H9 (cell line): ENCODE data around the gene KRT78. TPM values are rescaled to one million over a fixed set of nuclear protein-coding genes. Genes with fewer than 3 reads are reported as not detected.

ENCODE experiments used
- DNase-seq: peaks from one replicate; pipeline ENCODE4 v3.0.0-alpha.2; 2017
- H2AFZ ChIP-seq: one replicate; pipeline ENCODE4 v1.6.1; 2013; ENCODE audit warnings: mild to moderate bottlenecking, low read length, control low read depth, moderate library complexity
- H2AK5ac ChIP-seq: 2 replicates; pipeline ENCODE4 v1.6.1; 2013; ENCODE audit warnings: low read length, control low read depth, mixed read lengths; ENCODE audit not compliant: insufficient read length
- H2BK120ac ChIP-seq: one replicate; pipeline ENCODE4 v1.6.1; 2013; ENCODE audit warnings: low read depth, mild to moderate bottlenecking, low read length, control low read depth, inconsistent platforms; ENCODE audit not compliant: poor library complexity, severe bottlenecking
- H2BK12ac ChIP-seq: 2 replicates; pipeline ENCODE4 v1.6.1; 2013; ENCODE audit warnings: low read length, control low read depth, mixed read lengths, low read depth; ENCODE audit not compliant: insufficient read length
- H2BK15ac ChIP-seq: 2 replicates; pipeline ENCODE4 v1.6.1; 2013; ENCODE audit warnings: low read depth, low read length, control low read depth
- H2BK20ac ChIP-seq: one replicate; pipeline ENCODE4 v1.6.1; 2013; ENCODE audit warnings: low read depth, mild to moderate bottlenecking, low read length, control low read depth, inconsistent platforms; ENCODE audit not compliant: poor library complexity, severe bottlenecking
- H2BK5ac ChIP-seq: 2 replicates; pipeline ENCODE4 v1.6.1; 2013; ENCODE audit warnings: low read length, control low read depth, mixed read lengths; ENCODE audit not compliant: insufficient read length
- H3K14ac ChIP-seq: 2 replicates; pipeline ENCODE4 v1.6.1; 2013; ENCODE audit warnings: low read length, control low read depth; ENCODE audit not compliant: insufficient read depth
- H3K18ac ChIP-seq: 2 replicates; pipeline ENCODE4 v1.6.1; 2013; ENCODE audit warnings: low read depth, mild to moderate bottlenecking, mixed read lengths, low read length, control low read depth; ENCODE audit not compliant: insufficient read length
- H3K23ac ChIP-seq: 2 replicates; pipeline ENCODE4 v1.6.1; 2013; ENCODE audit warnings: low read length, control low read depth, mixed read lengths, low read depth; ENCODE audit not compliant: insufficient read length
- H3K23me2 ChIP-seq: 2 replicates; pipeline ENCODE4 v1.6.1; 2013; ENCODE audit warnings: low read depth, mild to moderate bottlenecking, mixed read lengths, low read length, control low read depth; ENCODE audit not compliant: insufficient read length, poor library complexity, severe bottlenecking
- H3K27ac ChIP-seq: 2 replicates; pipeline ENCODE4 v1.5.1; 2013; ENCODE audit warnings: low read length, control low read depth, mixed read lengths, low read depth; ENCODE audit not compliant: insufficient read length
- H3K27me3 ChIP-seq: 2 replicates; pipeline ENCODE4 v1.6.1; 2013; ENCODE audit warnings: low read length, control low read depth, inconsistent platforms; ENCODE audit not compliant: insufficient read depth
- H3K4ac ChIP-seq: 2 replicates; pipeline ENCODE4 v1.6.1; 2013; ENCODE audit warnings: low read depth, mild to moderate bottlenecking, control low read depth, inconsistent platforms, low read length, moderate library complexity
- H3K4me1 ChIP-seq: 2 replicates; pipeline ENCODE4 v1.6.1; 2013; ENCODE audit warnings: low read length, control low read depth, inconsistent platforms; ENCODE audit not compliant: insufficient read depth
- H3K4me2 ChIP-seq: 2 replicates; pipeline ENCODE4 v1.6.1; 2013; ENCODE audit warnings: low read length, control low read depth, mixed read lengths; ENCODE audit not compliant: insufficient read length, insufficient read depth
- H3K56ac ChIP-seq: 2 replicates; pipeline ENCODE4 v1.6.1; 2013; ENCODE audit warnings: low read depth, mild to moderate bottlenecking, mixed read lengths, low read length, control low read depth; ENCODE audit not compliant: insufficient read length
- H3K79me1 ChIP-seq: 2 replicates; pipeline ENCODE4 v1.6.1; 2013; ENCODE audit warnings: low read depth, mild to moderate bottlenecking, moderate library complexity, low read length, control low read depth, inconsistent platforms; ENCODE audit not compliant: insufficient read depth, poor library complexity, severe bottlenecking
- H3K79me2 ChIP-seq: 2 replicates; pipeline ENCODE4 v1.6.1; 2013; ENCODE audit warnings: low read length, control low read depth, inconsistent platforms; ENCODE audit not compliant: insufficient read depth
- H3K9ac ChIP-seq: 2 replicates; pipeline ENCODE4 v1.6.1; 2013; ENCODE audit warnings: low read length, control low read depth, mixed read lengths; ENCODE audit not compliant: insufficient read length; ENCODE audit errors: extremely low read depth
- H3K9me3 ChIP-seq: one replicate; pipeline ENCODE4 v1.6.1; 2013; ENCODE audit warnings: low read depth, low read length, inconsistent platforms; ENCODE audit not compliant: control insufficient read depth
- H3T11ph ChIP-seq: one replicate; pipeline ENCODE4 v1.6.1; 2013; ENCODE audit warnings: mild to moderate bottlenecking, low read length, control low read depth, inconsistent platforms
- H4K20me1 ChIP-seq: one replicate; pipeline ENCODE4 v1.6.1; 2013; ENCODE audit not compliant: control insufficient read depth, insufficient read length, insufficient read depth
- H4K5ac ChIP-seq: 2 replicates; pipeline ENCODE4 v1.6.1; 2013; ENCODE audit warnings: low read depth, mild to moderate bottlenecking, mixed read lengths, low read length, control low read depth; ENCODE audit not compliant: insufficient read length
- H4K8ac ChIP-seq: replicated peaks from 2 replicates; pipeline ENCODE4 v1.6.1; 2013; ENCODE audit warnings: low read length, control low read depth, mixed read lengths, low read depth; ENCODE audit not compliant: insufficient read length
- H4K91ac ChIP-seq: 2 replicates; pipeline ENCODE4 v1.6.1; 2013; ENCODE audit warnings: low read depth, mild to moderate bottlenecking, moderate library complexity, mixed read lengths, low read length, control low read depth; ENCODE audit not compliant: insufficient read length
- H3K27ac Mint-ChIP-seq, 3 experiments: 2 replicates in 2 of 3; 3 replicates in 1 of 3; pipeline ENCODE4 v1.8.0; 2020 to 2021; ENCODE audit warnings: mixed read lengths in 3 of 3, mild to moderate bottlenecking in 1 of 3, moderate library complexity in 1 of 3
- H3K27me3 Mint-ChIP-seq: 2 replicates; pipeline ENCODE4 v1.8.0; 2021; ENCODE audit warnings: low read depth, mild to moderate bottlenecking, moderate library complexity, mixed read lengths
- H3K36me3 Mint-ChIP-seq, 3 experiments: 2 replicates in 2 of 3; 3 replicates in 1 of 3; pipeline ENCODE4 v1.8.0; 2020 to 2021; ENCODE audit warnings: low read depth in 3 of 3, mixed read lengths in 3 of 3; ENCODE audit not compliant: insufficient read depth in 1 of 3
- H3K4me1 Mint-ChIP-seq, 2 experiments: 2 replicates each; pipeline ENCODE4 v1.8.0; 2020; ENCODE audit warnings: mixed read lengths in 2 of 2
- H3K4me3 Mint-ChIP-seq, 2 experiments: 2 replicates in 1 of 2; 3 replicates in 1 of 2; pipeline ENCODE4 v1.8.0; 2020 to 2021; ENCODE audit warnings: mild to moderate bottlenecking in 2 of 2, mixed read lengths in 2 of 2, moderate library complexity in 1 of 2
- H3K9me3 Mint-ChIP-seq, 2 experiments: 2 replicates in 1 of 2; 3 replicates in 1 of 2; pipeline ENCODE4 v1.8.0; 2020; ENCODE audit warnings: mild to moderate bottlenecking in 2 of 2, mixed read lengths in 2 of 2, moderate library complexity in 1 of 2
- WGBS: extraction: QIAGEN DNeasy Blood & Tissue Kit; methylation state at CpG from one replicate; pipeline ENCODE4 v1.1.7; 2013; ENCODE audit warnings: missing lambda C conversion rate, low lambda C conversion rate, mixed read lengths; ENCODE audit not compliant: insufficient read length; ENCODE audit errors: extremely low coverage; 5-methylcytosine and 5-hydroxymethylcytosine counted together
- total RNA-seq: library from RNA; stranded (reverse); gene quantifications from 2 replicates; pipeline ENCODE4 v1.2.1, GENCODE V29; 2021
- TF ChIP-seq, protein P1 (sequence below): fragments of 200-600 bp; sonication (generic); conservative IDR thresholded peaks from 3 replicates; pipeline ENCODE4 v1.8.0; 2021; ENCODE audit warnings: antibody characterized with exemption, mild to moderate bottlenecking

The KRT78 gene
- total RNA-seq, 1 experiment from 2014 or later = not detected

GRCh38 chr12:52805739-52806138 is 43.1 kb downstream of the KRT78 start:
- Mint-ChIP-seq H3K27me3 (peaks cover 10% of the 10 kb centered on the region), H3K9me3 (no peaks in the 10 kb centered on the region), H3K4me3 (no peak overlapping the region), H3K36me3 (no peaks in the 10 kb centered on the region), H3K27ac (no peak overlapping the region; a peak in 1 of 7 replicates), H3K4me1 (peaks cover 27% of the 10 kb centered on the region in 2 experiments)
- Histone ChIP-seq H3K56ac (no peak overlapping the region), H2BK5ac (no peak overlapping the region), H4K5ac (no peak overlapping the region), H2BK20ac (no peak overlapping the region), H3K9ac (no peak overlapping the region), H3K27me3 (no peaks in the 10 kb centered on the region), H3K9me3 (no peaks in the 10 kb centered on the region), H3K14ac (no peak overlapping the region), H3K4me2 (no peak overlapping the region), H3T11ph (no peak overlapping the region), H4K20me1 (no peaks in the 10 kb centered on the region), H3K23ac (no peak overlapping the region), H3K23me2 (no peaks in the 10 kb centered on the region), H3K4me1 (peaks cover 2% of the 10 kb centered on the region; the same call in 1 of the 2 replicates), H4K91ac (no peak overlapping the region), H2AFZ (no peak overlapping the region), H3K79me1 (no peaks in the 10 kb centered on the region), H2AK5ac (no peak overlapping the region), H3K27ac (no peak overlapping the region), H2BK120ac (no peak overlapping the region), H4K8ac (no peak overlapping the region), H2BK12ac (no peak overlapping the region), H2BK15ac (no peak overlapping the region), H3K4ac (no peak overlapping the region), H3K79me2 (no peaks in the 10 kb centered on the region), H3K18ac (no peak overlapping the region)
- TF ChIP-seq, protein P1, sequence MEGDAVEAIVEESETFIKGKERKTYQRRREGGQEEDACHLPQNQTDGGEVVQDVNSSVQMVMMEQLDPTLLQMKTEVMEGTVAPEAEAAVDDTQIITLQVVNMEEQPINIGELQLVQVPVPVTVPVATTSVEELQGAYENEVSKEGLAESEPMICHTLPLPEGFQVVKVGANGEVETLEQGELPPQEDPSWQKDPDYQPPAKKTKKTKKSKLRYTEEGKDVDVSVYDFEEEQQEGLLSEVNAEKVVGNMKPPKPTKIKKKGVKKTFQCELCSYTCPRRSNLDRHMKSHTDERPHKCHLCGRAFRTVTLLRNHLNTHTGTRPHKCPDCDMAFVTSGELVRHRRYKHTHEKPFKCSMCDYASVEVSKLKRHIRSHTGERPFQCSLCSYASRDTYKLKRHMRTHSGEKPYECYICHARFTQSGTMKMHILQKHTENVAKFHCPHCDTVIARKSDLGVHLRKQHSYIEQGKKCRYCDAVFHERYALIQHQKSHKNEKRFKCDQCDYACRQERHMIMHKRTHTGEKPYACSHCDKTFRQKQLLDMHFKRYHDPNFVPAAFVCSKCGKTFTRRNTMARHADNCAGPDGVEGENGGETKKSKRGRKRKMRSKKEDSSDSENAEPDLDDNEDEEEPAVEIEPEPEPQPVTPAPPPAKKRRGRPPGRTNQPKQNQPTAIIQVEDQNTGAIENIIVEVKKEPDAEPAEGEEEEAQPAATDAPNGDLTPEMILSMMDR = no peak
- DNase-seq = no peak
- no CpG with 5 or more reads among the region's 3 CpGs for WGBS
